MG63 (cell line): ENCODE data around the gene IGFBP1. TPM values are rescaled to one million over a fixed set of nuclear protein-coding genes. Genes with fewer than 3 reads are reported as not detected.

Experiments used
- DNase-seq: peaks from one replicate; pipeline ENCODE4 v3.0.0-alpha.2; 2020
- H3K27me3 ChIP-seq: fragments of 250-450 bp; sonication (Bioruptor Pico); 2 replicates; pipeline ENCODE4 v1.5.1; 2020; ENCODE audit warnings: mild to moderate bottlenecking, moderate library complexity
- H3K36me3 ChIP-seq: fragments of 250-450 bp; sonication (Bioruptor Pico); 2 replicates; pipeline ENCODE4 v1.5.1; 2020; ENCODE audit warnings: mild to moderate bottlenecking, moderate library complexity
- H3K4me3 ChIP-seq: fragments of 250-450 bp; sonication (Bioruptor Pico); 2 replicates; pipeline ENCODE4 v1.5.1; 2020; ENCODE audit warnings: mild to moderate bottlenecking, moderate library complexity
- H3K9me3 ChIP-seq: fragments of 250-450 bp; sonication (Bioruptor Pico); 2 replicates; pipeline ENCODE4 v1.5.1; 2020; ENCODE audit warnings: mild to moderate bottlenecking, moderate library complexity
- total RNA-seq: library from RNA; depleted of rRNA; stranded (reverse); fragments of >200 nt; shearing (Covaris generic); gene quantifications from 2 replicates; pipeline ENCODE4 v1.2.3, GENCODE V29; 2014; ENCODE audit warnings: low replicate concordance

Gene IGFBP1
- total RNA-seq, 1 experiment from 2014 or later: not detected

DNA sequence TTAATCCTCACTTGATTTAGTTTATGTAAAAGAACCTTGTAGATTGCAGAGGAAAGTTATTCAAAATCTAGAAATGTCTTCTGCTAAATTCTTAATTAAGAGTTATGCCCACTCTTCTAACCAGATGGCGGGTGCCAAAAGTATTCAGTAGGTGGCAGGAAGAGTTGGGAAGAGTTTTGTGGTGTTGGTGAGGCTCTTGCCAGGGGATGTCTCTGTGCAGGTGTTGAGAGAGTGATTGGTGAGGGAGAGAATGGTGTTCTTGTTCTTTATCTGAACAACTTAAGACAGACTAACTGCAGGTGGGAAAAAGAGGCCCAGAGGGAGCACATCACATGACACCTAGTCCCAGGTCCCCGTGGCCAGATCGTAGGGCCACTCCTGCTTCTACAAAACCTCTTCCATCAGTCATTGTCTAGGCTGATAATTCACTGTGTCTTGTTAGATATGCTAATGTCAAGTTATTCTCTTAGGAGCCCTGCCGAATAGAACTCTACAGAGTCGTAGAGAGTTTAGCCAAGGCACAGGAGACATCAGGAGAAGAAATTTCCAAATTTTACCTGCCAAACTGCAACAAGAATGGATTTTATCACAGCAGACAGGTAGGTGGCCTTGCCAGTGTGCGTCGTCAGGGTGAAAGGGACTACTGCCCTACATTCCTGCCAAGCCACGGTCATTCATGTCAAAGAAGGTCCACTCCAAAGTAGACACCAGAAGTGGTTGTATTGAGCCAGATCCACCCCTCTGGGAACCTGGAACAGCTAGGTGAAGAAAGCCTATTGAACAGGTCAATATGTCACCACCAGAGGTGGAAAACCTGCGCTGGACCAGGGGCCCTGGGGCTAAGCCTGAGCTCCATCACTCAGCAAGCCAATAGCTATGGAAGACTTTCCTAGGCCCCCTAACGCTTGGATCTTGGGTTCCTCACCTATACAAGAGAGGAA lies 3.4 kb downstream of the IGFBP1 start:
- Histone ChIP-seq H3K4me3 (no peak overlapping the region), H3K27me3 (no peaks in the 10 kb centered on the region), H3K36me3 (no peaks in the 10 kb centered on the region), H3K9me3 (no peaks in the 10 kb centered on the region)
- DNase-seq: no peak

DNA sequence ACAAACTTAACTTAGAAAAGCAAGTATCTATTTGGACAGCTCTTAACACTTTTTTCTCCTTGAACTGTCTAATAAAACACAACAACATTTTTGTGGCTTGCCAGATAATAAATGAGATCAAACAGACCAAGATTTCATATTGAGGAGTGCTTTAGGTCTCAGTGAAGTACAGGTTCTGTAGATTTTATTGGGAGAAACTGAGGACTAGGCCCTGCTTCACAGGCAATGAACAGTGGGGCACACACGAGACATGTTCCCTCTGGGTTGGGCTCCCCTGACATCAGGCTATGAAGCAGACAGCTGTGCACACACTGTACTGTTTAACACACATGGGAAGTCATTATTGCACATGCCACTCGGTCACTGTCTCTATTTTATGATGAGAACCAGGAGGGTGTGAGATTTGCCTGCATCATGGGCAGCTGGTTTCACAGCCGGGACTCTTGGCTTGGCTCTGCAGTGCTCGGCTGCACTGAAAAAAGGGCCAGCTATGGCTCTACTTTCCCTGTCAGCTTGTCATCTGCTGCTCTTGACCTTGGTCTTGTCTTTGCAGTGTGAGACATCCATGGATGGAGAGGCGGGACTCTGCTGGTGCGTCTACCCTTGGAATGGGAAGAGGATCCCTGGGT lies 4.2 kb downstream of the IGFBP1 start:
- DNase-seq: no peak
- H3K27me3 ChIP-seq: no peaks in the 10 kb centered on the region
- H3K36me3 ChIP-seq: no peaks in the 10 kb centered on the region
- H3K9me3 ChIP-seq: no peaks in the 10 kb centered on the region
- H3K4me3 ChIP-seq: no peak overlapping the region

DNA sequence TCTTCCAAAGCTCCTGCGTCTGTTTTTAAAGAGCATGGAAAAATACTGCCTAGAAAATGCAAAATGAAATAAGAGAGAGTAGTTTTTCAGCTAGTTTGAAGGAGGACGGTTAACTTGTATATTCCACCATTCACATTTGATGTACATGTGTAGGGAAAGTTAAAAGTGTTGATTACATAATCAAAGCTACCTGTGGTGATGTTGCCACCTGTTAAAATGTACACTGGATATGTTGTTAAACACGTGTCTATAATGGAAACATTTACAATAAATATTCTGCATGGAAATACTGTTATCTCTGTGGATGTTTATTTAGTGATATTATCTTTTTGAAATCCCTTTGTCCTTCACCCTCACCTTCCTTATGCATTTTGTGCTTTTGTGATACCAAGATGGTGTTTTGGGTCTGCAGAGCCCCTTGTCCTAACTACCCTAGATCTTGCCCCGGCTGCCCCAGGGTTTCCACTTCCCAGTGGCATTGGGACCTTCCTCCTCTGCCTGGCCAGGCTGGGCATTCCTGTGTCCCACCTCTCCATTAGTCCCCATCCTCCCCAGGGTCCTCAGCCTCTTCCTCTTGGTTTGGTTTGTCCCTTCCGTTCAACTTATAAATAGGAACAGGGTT lies 5.2 kb downstream of the IGFBP1 start:
- no peaks in the 10 kb centered on the region for H3K9me3 ChIP-seq
- no peak for DNase-seq
- H3K4me3 ChIP-seq: no peak overlapping the region
- H3K27me3 ChIP-seq: no peaks in the 10 kb centered on the region
- H3K36me3 ChIP-seq: no peaks in the 10 kb centered on the region

DNA sequence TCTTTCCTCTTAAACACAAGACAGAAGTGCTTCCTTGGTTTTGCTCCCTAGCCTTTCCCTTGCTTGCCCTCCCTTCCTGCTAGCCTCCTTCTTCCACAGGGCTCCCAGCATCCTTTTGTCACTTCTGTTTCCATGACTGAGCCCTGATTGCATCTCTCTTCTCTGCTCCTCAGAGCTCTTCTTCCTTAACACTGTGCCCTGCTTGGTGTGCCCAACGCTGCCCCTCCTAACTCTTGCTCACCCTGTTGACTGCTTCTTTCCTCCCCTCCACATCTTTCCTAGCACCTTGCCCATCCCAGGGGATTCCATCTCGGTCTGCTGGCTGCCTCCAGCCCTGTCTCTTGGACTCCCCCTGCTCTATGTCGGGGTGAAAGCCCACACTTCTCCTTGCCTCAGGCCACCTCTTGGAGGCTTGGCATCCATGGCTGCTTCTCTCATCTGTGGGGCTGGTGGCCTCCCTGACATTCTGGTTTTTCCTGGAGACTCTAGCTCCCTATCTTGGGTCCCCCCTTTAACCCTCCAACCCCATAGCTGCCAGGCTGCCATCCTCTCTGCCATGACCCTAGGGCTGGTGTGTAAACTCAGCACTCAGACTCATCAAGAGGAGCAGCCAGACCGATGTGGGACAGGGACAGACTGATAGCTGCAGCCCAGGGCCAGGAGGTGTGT lies 5.8 kb downstream of the IGFBP1 start:
- H3K36me3 ChIP-seq: no peaks in the 10 kb centered on the region
- H3K9me3 ChIP-seq: peaks cover 4% of the 10 kb centered on the region; the same call in 1 of the 2 replicates
- no peaks in the 10 kb centered on the region for H3K27me3 ChIP-seq
- no peak for DNase-seq
- no peak overlapping the region for H3K4me3 ChIP-seq

DNA sequence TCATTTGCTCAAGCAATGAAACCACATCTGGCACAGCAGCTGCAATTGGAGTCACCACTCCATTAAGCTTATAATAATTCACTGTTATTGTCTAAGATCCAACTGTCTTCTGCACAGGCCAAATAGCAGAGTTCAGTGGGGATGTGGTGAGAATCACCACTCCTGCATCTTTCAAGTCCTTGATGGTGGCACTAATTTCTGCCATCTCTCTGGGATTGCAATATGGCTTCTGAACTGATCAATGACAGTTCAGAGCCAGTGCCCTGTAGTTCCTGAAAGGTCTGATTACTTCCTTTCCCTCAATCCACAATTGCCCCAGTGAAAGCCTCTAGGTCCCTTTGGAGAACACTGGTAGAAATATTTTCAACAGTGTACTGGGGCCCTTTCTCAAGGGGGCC lies 6.4 kb downstream of the IGFBP1 start:
- Histone ChIP-seq H3K27me3 (no peaks in the 10 kb centered on the region), H3K9me3 (peaks cover 4% of the 10 kb centered on the region; the same call in 1 of the 2 replicates), H3K4me3 (no peak overlapping the region), H3K36me3 (no peaks in the 10 kb centered on the region)
- DNase-seq: no peak

DNA sequence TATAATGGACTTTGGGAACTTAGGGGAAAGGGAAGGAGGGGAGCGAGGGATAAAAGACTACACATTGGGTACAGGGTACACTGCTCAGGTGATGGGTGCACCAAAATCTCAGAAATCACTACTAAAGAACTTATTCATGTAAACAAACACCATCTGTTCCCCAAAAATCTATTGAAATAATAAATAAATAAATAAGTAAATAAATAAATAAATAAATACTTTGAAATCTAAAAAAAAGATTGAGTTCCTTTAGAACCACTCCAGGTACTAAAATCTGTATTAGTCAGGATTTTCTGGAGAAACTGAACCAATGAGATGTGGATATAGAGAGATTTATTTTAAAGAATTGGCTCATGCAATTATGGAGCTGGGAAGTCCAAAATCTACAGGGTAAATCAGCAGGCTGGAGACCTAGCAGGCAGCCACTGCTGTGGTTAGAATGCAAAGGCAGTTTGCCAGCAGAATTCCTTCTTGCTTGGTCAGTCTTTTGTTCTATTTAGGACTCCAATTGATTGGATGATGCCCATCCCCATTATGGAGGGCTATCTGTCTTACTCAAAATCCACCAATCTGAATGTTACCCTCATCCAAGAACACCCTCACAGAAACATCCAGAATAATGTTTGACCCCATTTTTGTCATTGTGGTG lies 8.9 kb downstream of the IGFBP1 start:
- no peaks in the 10 kb centered on the region for H3K36me3 ChIP-seq
- peak; percentile 57 for DNase-seq

DNA sequence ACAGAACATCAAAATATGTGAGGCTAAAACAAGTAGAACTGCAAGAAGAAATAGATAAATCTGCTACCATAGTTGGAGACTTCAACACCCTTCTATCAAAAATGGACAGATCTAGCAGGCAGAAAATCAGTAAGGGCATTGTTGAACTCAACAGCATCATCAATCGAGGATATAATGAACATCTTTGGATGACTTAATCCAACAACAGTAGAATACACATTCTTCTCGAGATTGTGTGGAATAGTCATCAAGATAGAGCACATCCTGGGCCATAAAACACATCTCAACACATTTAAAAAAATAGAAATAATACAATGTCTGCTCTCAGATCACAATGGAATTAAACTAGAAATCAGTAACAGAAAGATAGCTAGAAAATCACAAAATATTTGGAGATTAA lies 9.9 kb downstream of the IGFBP1 start:
- Histone ChIP-seq H3K36me3 (no peaks in the 10 kb centered on the region), H3K9me3 (peaks cover 4% of the 10 kb centered on the region; the same call in 1 of the 2 replicates), H3K4me3 (no peak overlapping the region), H3K27me3 (no peaks in the 10 kb centered on the region)
- no peak for DNase-seq

More for the DNA sequence above, 8.9 kb downstream of the IGFBP1 start:
- H3K4me3 ChIP-seq: no peak overlapping the region
- H3K27me3 ChIP-seq: no peaks in the 10 kb centered on the region
- peaks cover 4% of the 10 kb centered on the region; the same call in 1 of the 2 replicates for H3K9me3 ChIP-seq

DNA sequence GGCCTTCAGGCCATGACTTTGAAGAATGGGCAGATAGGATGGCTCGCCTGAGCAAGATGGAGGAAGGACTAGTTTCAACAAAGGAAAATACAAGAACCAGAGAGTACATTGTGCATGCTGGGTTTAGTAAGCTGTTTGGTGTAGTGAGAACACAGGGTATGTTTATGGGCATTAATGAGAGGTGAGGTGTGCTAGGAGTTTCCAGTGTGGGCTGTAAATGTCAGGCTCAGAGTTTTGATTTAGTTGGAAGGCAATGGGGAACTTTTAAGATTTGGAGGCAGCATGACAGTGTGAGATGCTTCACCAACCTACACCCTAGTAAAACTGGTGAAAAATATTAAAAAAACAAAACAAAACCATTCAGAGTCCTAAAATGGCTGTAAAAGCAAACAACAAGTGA lies 13.3 kb downstream of the IGFBP1 start:
- Histone ChIP-seq H3K4me3 (no peak overlapping the region), H3K9me3 (peaks cover 9% of the 10 kb centered on the region; the same call in 1 of the 2 replicates), H3K27me3 (no peaks in the 10 kb centered on the region), H3K36me3 (no peaks in the 10 kb centered on the region)
- no peak for DNase-seq

DNA sequence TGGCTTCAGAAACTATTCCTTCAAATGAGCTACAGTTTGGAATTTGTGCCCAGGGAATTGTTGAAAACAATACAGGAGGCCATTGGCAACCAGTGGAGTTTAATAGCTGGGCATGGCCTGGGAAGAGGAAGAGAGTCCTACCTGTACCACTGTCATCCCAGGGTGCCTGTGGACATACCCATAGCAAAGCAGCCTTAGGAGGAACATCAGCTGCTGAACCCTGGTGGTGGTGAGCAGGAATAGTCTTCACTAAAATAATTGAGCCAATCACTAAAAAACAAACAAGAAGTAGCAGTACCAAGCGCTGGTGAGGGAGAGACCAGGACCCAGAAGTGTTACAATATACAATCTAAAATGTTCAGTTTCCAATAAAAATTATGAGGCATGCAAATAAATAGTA lies 14.5 kb downstream of the IGFBP1 start:
- no peaks in the 10 kb centered on the region for H3K27me3 ChIP-seq
- peaks cover 9% of the 10 kb centered on the region; the same call in 1 of the 2 replicates for H3K9me3 ChIP-seq
- DNase-seq: no peak
- H3K4me3 ChIP-seq: no peak overlapping the region
- no peaks in the 10 kb centered on the region for H3K36me3 ChIP-seq

DNA sequence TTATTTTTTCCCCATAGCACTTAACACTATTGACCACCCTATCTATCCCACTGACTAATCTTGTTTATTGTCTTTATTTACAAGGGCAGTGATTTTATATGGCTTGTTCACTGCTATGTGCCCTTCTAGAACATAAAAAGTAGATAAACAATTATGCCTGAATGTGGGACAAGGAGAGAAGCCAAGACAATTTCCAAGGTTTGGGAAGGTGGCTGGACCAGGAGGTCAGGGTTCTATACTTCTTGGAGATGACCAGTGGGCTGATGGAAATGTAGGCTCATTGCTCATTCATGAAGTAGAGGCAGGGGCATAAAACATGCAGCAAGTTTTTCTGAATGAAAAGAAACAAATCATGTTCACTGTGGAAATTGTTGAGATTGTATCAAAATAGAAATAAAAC lies 21.3 kb downstream of the IGFBP1 start:
- Histone ChIP-seq H3K9me3 (no peaks in the 10 kb centered on the region), H3K27me3 (no peaks in the 10 kb centered on the region), H3K4me3 (no peak overlapping the region), H3K36me3 (peaks cover 27% of the 10 kb centered on the region)
- DNase-seq: no peak

DNA sequence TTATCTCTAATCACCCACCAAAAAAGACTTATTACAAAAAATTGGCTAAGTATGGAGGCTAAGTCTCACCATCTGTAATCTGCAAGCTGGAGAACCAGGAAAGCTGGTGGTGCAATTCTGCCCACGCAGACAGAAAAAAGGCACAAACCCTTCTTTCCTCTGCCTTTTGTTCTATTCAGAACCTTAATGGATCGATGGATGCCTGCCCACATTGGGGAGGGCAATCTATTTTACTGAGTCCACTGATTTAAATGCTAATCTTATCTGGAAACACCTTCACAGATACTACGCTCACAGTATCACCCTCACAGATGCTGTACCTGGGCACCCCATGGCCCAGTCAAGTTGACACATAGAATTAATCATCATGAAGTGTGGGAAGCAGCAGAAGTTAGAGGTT lies 22.6 kb downstream of the IGFBP1 start:
- H3K9me3 ChIP-seq: no peaks in the 10 kb centered on the region
- DNase-seq: no peak
- no peaks in the 10 kb centered on the region for H3K27me3 ChIP-seq
- peaks cover 38% of the 10 kb centered on the region for H3K36me3 ChIP-seq
- H3K4me3 ChIP-seq: no peak overlapping the region

DNA sequence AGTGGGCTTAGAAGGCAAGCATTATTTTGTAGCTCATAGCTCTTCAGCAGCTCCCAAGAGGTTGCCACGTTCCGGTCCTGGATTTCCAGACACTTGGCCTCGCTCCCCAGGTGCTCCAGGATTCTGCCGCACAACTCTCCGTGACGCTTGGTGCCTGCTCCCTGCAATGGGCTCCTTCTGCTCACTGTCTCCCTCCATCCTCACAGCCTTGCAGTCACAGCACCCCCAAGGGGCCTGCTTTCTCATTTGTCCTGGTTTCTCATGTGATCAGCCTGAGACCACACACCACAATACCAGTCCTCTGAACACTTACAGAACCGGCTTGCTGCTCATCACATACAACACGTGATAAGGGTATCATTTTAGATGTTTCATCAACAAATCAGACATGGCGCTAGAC lies 23.0 kb downstream of the IGFBP1 start:
- H3K4me3 ChIP-seq: no peak overlapping the region
- no peaks in the 10 kb centered on the region for H3K27me3 ChIP-seq
- no peaks in the 10 kb centered on the region for H3K9me3 ChIP-seq
- no peak for DNase-seq
- H3K36me3 ChIP-seq: peaks cover 43% of the 10 kb centered on the region

DNA sequence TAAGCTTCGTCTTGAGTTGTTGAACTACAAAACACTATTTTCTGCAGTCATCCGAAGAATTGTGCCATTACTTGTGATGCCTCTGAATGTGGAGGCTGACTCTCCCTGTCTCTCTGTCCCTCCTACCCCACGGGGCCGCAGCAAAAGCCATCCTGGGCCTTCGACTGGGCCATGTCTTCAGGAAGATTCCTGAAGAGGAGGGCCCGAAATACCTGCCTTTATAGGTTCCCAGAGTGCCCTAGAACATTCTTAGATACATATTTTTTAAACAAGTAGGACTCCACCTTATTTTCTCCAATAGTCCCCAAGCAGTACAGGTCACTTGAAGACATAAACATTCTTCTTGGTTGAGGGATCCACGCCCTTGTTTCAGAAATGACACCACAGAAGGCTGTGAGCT lies 24.7 kb downstream of the IGFBP1 start:
- peaks cover 57% of the 10 kb centered on the region for H3K36me3 ChIP-seq

DNA sequence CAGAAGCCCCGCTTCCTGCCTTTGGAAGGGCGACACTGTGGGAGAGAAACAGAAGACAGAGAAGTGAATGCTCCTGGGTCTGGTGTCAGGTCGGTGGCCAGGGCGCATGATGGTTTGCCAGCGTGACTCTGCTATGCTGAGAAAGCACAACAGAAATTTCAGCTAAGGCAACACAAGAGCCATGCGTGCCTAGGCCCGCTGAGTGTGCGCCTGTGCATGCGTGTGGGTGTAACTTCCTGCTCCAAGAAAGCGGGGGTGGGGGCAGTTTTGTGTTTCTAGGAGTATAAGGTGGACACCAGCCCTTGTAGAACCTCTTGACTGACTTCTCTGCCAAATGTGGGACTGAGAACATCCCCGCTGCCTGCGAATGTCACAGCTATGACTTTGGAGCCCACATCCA lies 26.6 kb downstream of the IGFBP1 start:
- peaks cover 61% of the 10 kb centered on the region for H3K36me3 ChIP-seq
- no peak for DNase-seq
- H3K4me3 ChIP-seq: no peak overlapping the region
- H3K9me3 ChIP-seq: no peaks in the 10 kb centered on the region
- H3K27me3 ChIP-seq: no peaks in the 10 kb centered on the region

More for the DNA sequence above, 24.7 kb downstream of the IGFBP1 start:
- Histone ChIP-seq H3K9me3 (no peaks in the 10 kb centered on the region), H3K4me3 (no peak overlapping the region), H3K27me3 (no peaks in the 10 kb centered on the region)
- no peak for DNase-seq

DNA sequence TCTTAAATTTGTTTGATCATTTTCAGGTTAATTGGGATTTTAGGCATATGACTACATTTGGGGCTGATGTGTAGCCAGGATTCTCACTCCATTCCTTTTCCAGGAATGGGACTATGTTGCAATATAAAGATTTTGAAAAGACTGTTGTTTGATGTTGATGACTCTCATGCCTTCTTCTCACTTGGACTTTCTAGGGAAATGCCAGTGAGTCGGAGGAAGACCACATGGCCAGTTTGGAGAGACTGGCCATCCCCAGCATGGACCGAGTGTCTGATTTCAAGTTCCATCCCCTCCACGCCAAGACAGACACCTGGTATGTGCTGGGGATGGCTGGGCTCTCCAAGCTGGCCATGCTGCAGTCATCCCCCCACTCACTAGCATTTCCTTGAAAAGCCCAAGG lies 27.3 kb downstream of the IGFBP1 start:
- H3K36me3 ChIP-seq: peaks cover 61% of the 10 kb centered on the region
- H3K4me3 ChIP-seq: no peak overlapping the region
- no peaks in the 10 kb centered on the region for H3K27me3 ChIP-seq
- no peaks in the 10 kb centered on the region for H3K9me3 ChIP-seq
- DNase-seq: no peak

DNA sequence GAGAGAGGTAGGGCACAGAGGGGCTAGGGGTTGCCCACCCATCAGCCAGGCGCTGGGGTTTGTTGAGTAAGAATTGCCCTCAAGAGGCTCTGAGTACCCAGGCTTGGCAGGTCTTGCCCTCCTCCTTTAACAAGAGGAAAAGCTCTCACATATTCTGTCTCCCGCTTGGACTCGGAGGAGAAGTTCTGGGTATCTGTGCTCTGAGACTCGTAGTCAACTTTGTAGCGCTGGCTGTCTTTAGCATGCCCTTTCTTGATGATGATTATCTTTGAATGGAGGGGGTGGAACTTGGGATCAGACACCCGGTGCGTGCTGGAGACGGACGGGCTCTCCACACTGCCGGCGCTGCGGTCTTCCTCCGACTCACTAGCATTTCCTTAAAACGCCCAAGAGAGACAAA lies 28.8 kb downstream of the IGFBP1 start:
- no peaks in the 10 kb centered on the region for H3K27me3 ChIP-seq
- H3K4me3 ChIP-seq: no peak overlapping the region
- no peaks in the 10 kb centered on the region for H3K9me3 ChIP-seq
- DNase-seq: no peak
- peaks cover 55% of the 10 kb centered on the region for H3K36me3 ChIP-seq
